ENCODE data around the gene CCDC146. TPM values are rescaled to one million over a fixed set of nuclear protein-coding genes. Genes with fewer than 3 reads are reported as not detected.

Gene CCDC146
- total and polyA plus RNA-seq, 10 of the 15 experiments (the other 5 are each of a cell fraction or from before 2014, with no cell fraction given): 0.28 to 5.3 (median 1.3) TPM

DNA sequence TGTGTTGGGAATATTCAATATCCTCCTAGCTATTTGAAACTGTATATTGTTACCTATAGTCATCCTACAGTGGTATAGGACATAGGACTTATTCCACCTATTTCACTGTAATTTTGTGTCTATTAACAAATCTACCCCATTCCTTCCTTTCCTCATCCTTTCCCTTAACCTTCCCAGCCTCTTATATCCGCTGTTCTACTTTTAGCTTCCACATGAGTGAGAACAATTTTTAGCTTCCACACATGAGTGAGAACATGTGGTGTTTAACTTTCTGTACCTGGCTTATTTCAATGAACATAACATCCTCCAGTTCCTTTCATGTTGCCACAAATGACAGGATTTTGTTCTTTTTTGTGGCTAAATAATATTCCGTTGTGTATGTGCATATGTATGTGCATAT lies 173.1 kb downstream of the CCDC146 start:
- Histone ChIP-seq H3K79me2 (ENCODE audit: control insufficient read depth, insufficient read depth, low read length) (no peaks in the 10 kb centered on the region), H3K9me3 (replicated peaks; ENCODE audit: control insufficient read depth, insufficient read depth, low read length) (no peaks in the 10 kb centered on the region), H2AFZ (ENCODE audit: control insufficient read depth, low read depth, low read length) (no peak overlapping the region), H3K27me3 (replicated peaks in 1 of 2; ENCODE audit: control insufficient read depth in 2 of 2, insufficient read depth in 2 of 2, low read length in 1 of 2) (no peaks in the 10 kb centered on the region), H3K4me2 (ENCODE audit: control insufficient read depth, insufficient read depth) (no peak overlapping the region), H3K4me1 (ENCODE audit: control insufficient read depth, insufficient read depth, low read length) (no peaks in the 10 kb centered on the region), H4K20me1 (ENCODE audit: control insufficient read depth, insufficient read depth) (no peaks in the 10 kb centered on the region), H3K27ac (ENCODE audit: control insufficient read depth, insufficient read depth) (no peak overlapping the region), H3K4me3 (no peak overlapping the region), H3K36me3 (ENCODE audit: control insufficient read depth in 2 of 2, insufficient read depth in 2 of 2, low read length in 1 of 2) (no peaks in the 10 kb centered on the region; a peak in 1 of 4 replicates), H3K9ac (ENCODE audit: control insufficient read depth, insufficient read depth, low read length) (no peak overlapping the region)
- FAIRE-seq (no peak), ATAC-seq (no peak), DNase-seq (ENCODE audit: low read depth, low spot score) (no peak)
- ChIA-PET POLR2A (no interaction called here), SMC1A (ENCODE audit: uncharacterized antibody, unreplicated experiment) (interaction anchor here (1.5 kb wide), 1 partner anchor 36 kb away, joined by 5 read pairs; no protein-coding TSS in a partner anchor), RAD21 (ENCODE audit: unreplicated experiment) (no interaction called here), CTCF (no interaction called here)
- intact Hi-C loops (cut with micrococcal nuclease; ENCODE audit: unreplicated experiment): no loop called here
- in situ Hi-C loops (cut with MboI): no loop called here
- 55% methylated on average over 2 of the region's 2 CpGs for WGBS (ENCODE audit: insufficient coverage, insufficient replicate concordance, low lambda C conversion rate, missing lambda C conversion rate)
- no TSS peak for BruUV-seq (replicated peaks)
- TF ChIP-seq MEF2B (IDR thresholded peaks at IDR 0.05; ENCODE audit: partially characterized antibody, poor library complexity, severe bottlenecking) (no peak), NFXL1 (IDR thresholded peaks at IDR 0.05; ENCODE audit: borderline replicate concordance) (no peak), STAT1 (conservative IDR thresholded peaks at IDR 0.05) (no peak), ZNF24 (IDR thresholded peaks at IDR 0.05) (no peak), CREB1 (IDR thresholded peaks at IDR 0.05; ENCODE audit: low read depth) (no peak), CBX3 (IDR thresholded peaks at IDR 0.05; ENCODE audit: borderline replicate concordance, low read depth) (no peak), EGR1 (IDR thresholded peaks at IDR 0.05; ENCODE audit: borderline replicate concordance in 1 of 2, low read depth in 2 of 2, low read length in 2 of 2) (no peak)
- TF ChIP-seq, protein P1, sequence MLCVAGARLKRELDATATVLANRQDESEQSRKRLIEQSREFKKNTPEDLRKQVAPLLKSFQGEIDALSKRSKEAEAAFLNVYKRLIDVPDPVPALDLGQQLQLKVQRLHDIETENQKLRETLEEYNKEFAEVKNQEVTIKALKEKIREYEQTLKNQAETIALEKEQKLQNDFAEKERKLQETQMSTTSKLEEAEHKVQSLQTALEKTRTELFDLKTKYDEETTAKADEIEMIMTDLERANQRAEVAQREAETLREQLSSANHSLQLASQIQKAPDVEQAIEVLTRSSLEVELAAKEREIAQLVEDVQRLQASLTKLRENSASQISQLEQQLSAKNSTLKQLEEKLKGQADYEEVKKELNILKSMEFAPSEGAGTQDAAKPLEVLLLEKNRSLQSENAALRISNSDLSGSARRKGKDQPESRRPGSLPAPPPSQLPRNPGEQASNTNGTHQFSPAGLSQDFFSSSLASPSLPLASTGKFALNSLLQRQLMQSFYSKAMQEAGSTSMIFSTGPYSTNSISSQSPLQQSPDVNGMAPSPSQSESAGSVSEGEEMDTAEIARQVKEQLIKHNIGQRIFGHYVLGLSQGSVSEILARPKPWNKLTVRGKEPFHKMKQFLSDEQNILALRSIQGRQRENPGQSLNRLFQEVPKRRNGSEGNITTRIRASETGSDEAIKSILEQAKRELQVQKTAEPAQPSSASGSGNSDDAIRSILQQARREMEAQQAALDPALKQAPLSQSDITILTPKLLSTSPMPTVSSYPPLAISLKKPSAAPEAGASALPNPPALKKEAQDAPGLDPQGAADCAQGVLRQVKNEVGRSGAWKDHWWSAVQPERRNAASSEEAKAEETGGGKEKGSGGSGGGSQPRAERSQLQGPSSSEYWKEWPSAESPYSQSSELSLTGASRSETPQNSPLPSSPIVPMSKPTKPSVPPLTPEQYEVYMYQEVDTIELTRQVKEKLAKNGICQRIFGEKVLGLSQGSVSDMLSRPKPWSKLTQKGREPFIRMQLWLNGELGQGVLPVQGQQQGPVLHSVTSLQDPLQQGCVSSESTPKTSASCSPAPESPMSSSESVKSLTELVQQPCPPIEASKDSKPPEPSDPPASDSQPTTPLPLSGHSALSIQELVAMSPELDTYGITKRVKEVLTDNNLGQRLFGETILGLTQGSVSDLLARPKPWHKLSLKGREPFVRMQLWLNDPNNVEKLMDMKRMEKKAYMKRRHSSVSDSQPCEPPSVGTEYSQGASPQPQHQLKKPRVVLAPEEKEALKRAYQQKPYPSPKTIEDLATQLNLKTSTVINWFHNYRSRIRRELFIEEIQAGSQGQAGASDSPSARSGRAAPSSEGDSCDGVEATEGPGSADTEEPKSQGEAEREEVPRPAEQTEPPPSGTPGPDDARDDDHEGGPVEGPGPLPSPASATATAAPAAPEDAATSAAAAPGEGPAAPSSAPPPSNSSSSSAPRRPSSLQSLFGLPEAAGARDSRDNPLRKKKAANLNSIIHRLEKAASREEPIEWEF (IDR thresholded peaks at IDR 0.05; ENCODE audit: insufficient replicate concordance, low read depth, low read length): no peak
- TF ChIP-seq, protein P2, sequence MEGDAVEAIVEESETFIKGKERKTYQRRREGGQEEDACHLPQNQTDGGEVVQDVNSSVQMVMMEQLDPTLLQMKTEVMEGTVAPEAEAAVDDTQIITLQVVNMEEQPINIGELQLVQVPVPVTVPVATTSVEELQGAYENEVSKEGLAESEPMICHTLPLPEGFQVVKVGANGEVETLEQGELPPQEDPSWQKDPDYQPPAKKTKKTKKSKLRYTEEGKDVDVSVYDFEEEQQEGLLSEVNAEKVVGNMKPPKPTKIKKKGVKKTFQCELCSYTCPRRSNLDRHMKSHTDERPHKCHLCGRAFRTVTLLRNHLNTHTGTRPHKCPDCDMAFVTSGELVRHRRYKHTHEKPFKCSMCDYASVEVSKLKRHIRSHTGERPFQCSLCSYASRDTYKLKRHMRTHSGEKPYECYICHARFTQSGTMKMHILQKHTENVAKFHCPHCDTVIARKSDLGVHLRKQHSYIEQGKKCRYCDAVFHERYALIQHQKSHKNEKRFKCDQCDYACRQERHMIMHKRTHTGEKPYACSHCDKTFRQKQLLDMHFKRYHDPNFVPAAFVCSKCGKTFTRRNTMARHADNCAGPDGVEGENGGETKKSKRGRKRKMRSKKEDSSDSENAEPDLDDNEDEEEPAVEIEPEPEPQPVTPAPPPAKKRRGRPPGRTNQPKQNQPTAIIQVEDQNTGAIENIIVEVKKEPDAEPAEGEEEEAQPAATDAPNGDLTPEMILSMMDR (IDR thresholded peaks at IDR 0.05 in 2 of 3, conservative IDR thresholded peaks at IDR 0.05 in 1 of 3; ENCODE audit: control insufficient read depth in 2 of 3, extremely low read depth in 1 of 3, insufficient read depth in 1 of 3, low read depth in 3 of 3, low read length in 3 of 3): no peak
- TF ChIP-seq, protein P3, sequence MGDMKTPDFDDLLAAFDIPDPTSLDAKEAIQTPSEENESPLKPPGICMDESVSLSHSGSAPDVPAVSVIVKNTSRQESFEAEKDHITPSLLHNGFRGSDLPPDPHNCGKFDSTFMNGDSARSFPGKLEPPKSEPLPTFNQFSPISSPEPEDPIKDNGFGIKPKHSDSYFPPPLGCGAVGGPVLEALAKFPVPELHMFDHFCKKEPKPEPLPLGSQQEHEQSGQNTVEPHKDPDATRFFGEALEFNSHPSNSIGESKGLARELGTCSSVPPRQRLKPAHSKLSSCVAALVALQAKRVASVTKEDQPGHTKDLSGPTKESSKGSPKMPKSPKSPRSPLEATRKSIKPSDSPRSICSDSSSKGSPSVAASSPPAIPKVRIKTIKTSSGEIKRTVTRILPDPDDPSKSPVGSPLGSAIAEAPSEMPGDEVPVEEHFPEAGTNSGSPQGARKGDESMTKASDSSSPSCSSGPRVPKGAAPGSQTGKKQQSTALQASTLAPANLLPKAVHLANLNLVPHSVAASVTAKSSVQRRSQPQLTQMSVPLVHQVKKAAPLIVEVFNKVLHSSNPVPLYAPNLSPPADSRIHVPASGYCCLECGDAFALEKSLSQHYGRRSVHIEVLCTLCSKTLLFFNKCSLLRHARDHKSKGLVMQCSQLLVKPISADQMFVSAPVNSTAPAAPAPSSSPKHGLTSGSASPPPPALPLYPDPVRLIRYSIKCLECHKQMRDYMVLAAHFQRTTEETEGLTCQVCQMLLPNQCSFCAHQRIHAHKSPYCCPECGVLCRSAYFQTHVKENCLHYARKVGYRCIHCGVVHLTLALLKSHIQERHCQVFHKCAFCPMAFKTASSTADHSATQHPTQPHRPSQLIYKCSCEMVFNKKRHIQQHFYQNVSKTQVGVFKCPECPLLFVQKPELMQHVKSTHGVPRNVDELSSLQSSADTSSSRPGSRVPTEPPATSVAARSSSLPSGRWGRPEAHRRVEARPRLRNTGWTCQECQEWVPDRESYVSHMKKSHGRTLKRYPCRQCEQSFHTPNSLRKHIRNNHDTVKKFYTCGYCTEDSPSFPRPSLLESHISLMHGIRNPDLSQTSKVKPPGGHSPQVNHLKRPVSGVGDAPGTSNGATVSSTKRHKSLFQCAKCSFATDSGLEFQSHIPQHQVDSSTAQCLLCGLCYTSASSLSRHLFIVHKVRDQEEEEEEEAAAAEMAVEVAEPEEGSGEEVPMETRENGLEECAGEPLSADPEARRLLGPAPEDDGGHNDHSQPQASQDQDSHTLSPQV (IDR thresholded peaks at IDR 0.05): no peak
- TF ChIP-seq, protein P4, sequence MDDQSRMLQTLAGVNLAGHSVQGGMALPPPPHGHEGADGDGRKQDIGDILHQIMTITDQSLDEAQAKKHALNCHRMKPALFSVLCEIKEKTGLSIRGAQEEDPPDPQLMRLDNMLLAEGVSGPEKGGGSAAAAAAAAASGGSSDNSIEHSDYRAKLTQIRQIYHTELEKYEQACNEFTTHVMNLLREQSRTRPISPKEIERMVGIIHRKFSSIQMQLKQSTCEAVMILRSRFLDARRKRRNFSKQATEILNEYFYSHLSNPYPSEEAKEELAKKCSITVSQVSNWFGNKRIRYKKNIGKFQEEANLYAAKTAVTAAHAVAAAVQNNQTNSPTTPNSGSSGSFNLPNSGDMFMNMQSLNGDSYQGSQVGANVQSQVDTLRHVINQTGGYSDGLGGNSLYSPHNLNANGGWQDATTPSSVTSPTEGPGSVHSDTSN (IDR thresholded peaks at IDR 0.05; ENCODE audit: insufficient replicate concordance, low read depth, low read length): no peak

All from GM12878 (cell line).